ENCODE measurements around the gene CASKIN1. TPM values are rescaled to one million over a fixed set of nuclear protein-coding genes. Genes with fewer than 3 reads are reported as not detected.

The CASKIN1 gene
- total and polyA plus RNA-seq, 8 donors = 0.15 to 0.73 (median 0.37) TPM; not detected in 4

GRCh38 chr16:2194166-2194834 is 2.1 kb downstream of the CASKIN1 start:
- H3K27me3 ChIP-seq = peaks cover 6 to 57% (median 37%) of the 10 kb centered on the region in 3 donors
- H3K4me3 ChIP-seq = no peak overlapping the region
- peaks cover 13 to 21% (median 19%) of the 10 kb centered on the region in 4 donors for H3K4me1 ChIP-seq
- WGBS, 5 donors = 54 to 67% (median 63%) methylated on average over 12 to 16 of the region's 16 CpGs
- peak in 1 of 2 donors; percentile 57 for DNase-seq
- intact Hi-C loops (cut with DNase I; ENCODE audit: low total_unique reads) = loop anchor here (10.0 kb wide), 1 partner anchor 301 kb away; no protein-coding TSS in a partner anchor
- no peaks in the 10 kb centered on the region for H3K36me3 ChIP-seq
- TF ChIP-seq EP300 (IDR thresholded peaks at IDR 0.05) (no peak), POLR2A (IDR thresholded peaks at IDR 0.05) (no peak), POLR2AphosphoS5 (IDR thresholded peaks at IDR 0.05) (no peak), CTCF (IDR thresholded peaks at IDR 0.05) (no peak)
- H3K27ac ChIP-seq = no peak overlapping the region
- no peaks in the 10 kb centered on the region for H3K9me3 ChIP-seq

GRCh38 chr16:2191446-2191706 is 5.0 kb downstream of the CASKIN1 start:
- Histone ChIP-seq H3K4me1 (peaks cover 13 to 18% (median 14%) of the 10 kb centered on the region in 4 donors), H3K36me3 (no peaks in the 10 kb centered on the region), H3K27me3 (peaks cover 0 to 30% (median 23%) of the 10 kb centered on the region in 3 donors), H3K27ac (no peak overlapping the region), H3K4me3 (no peak overlapping the region), H3K9me3 (no peaks in the 10 kb centered on the region)
- intact Hi-C loops (cut with DNase I; ENCODE audit: low total_unique reads) = loop anchor here (10.0 kb wide), 1 partner anchor 303 kb away; no protein-coding TSS in a partner anchor
- no peak for DNase-seq
- TF ChIP-seq CTCF (IDR thresholded peaks at IDR 0.05) (no peak), POLR2AphosphoS5 (IDR thresholded peaks at IDR 0.05) (no peak), EP300 (IDR thresholded peaks at IDR 0.05) (no peak), POLR2A (IDR thresholded peaks at IDR 0.05) (no peak)
- WGBS, 5 donors = 68 to 88% (median 84%) methylated on average over 3 to 11 of the region's 11 CpGs; no CpG with 5 or more reads in 1 of the 5 donors

- Histone ChIP-seq H3K4me3 (no peak overlapping the region), H3K36me3 (no peaks in the 10 kb centered on the region), H3K27ac (no peak overlapping the region), H3K9me3 (no peaks in the 10 kb centered on the region), H3K27me3 (peaks cover 0 to 25% (median 19%) of the 10 kb centered on the region in 3 donors), H3K4me1 (peaks cover 9 to 14% (median 10%) of the 10 kb centered on the region in 4 donors)
- TF ChIP-seq POLR2A (IDR thresholded peaks at IDR 0.05) (no peak), POLR2AphosphoS5 (IDR thresholded peaks at IDR 0.05) (no peak)
- intact Hi-C loops (cut with DNase I; ENCODE audit: low total_unique reads) = loop anchor here (10.0 kb wide), 1 partner anchor 304 kb away; no protein-coding TSS in a partner anchor
- WGBS, 5 donors = 75 to 80% (median 76%) methylated on average over 16 to 25 of the region's 25 CpGs
- DNase-seq = no peak
Measured at GRCh38 chr16:2190659-2191445, 5.6 kb downstream of the CASKIN1 start.

- 74 to 82% (median 79%) methylated on average over 14 to 24 of the region's 24 CpGs for WGBS, 5 donors
- Histone ChIP-seq H3K9me3 (no peaks in the 10 kb centered on the region), H3K36me3 (no peaks in the 10 kb centered on the region), H3K27ac (no peak overlapping the region), H3K4me1 (peaks cover 2 to 7% (median 3%) of the 10 kb centered on the region in 4 donors), H3K27me3 (peaks cover 0 to 18% (median 12%) of the 10 kb centered on the region in 3 donors), H3K4me3 (no peak overlapping the region)
- intact Hi-C loops (cut with DNase I; ENCODE audit: low total_unique reads) = loop anchor here (10.0 kb wide), 1 partner anchor 305 kb away; no protein-coding TSS in a partner anchor
- no peak for DNase-seq
- no peak for TF ChIP-seq POLR2A (IDR thresholded peaks at IDR 0.05)
- no peak for TF ChIP-seq CTCF (IDR thresholded peaks at IDR 0.05)
- TF ChIP-seq EP300 (IDR thresholded peaks at IDR 0.05) = no peak
- no peak for TF ChIP-seq POLR2AphosphoS5 (IDR thresholded peaks at IDR 0.05)
Measured at GRCh38 chr16:2190002-2190658, 6.3 kb downstream of the CASKIN1 start.

Measured in stomach (tissue), 9 donors.